ENCODE data around the gene ATP2C2. TPM values are rescaled to one million over a fixed set of nuclear protein-coding genes. Genes with fewer than 3 reads are reported as not detected.

Gene ATP2C2
- total and polyA plus RNA-seq, 2 donors (not counting 1 experiment from before 2014, with no cell fraction given) = not detected

DNA sequence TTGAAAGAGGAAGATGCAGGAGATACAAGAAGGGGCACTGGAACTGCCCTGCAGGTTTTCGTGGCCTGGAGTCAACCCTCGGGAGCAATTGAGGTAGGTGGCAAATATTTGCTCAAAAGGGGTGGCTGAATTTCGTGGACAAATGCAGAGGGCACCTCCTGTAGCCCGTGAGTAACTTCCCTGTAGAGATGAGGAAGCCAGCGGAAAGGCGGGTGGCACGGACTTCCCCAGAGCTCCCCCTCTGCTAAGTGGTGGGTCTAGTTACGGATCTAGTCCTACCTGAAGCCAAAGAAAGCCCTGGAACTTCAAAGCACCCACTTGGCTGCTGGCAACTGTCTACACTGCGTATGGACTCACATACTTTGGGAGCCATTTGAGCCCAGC lies 1.0 kb upstream of the ATP2C2 start:
- no peak overlapping the region for H3K27ac Mint-ChIP-seq
- TF ChIP-seq EZH2 (IDR thresholded peaks at IDR 0.05; ENCODE audit: borderline replicate concordance, insufficient read depth, low read depth, low read length, poor library complexity, severe bottlenecking) (no peak), CTCF (IDR thresholded peaks at IDR 0.05) (no peak)
- H3K36me3 ChIP-seq (replicated peaks in 1 of 2; ENCODE audit: control extremely low read depth in 1 of 2, control insufficient read depth in 1 of 2, extremely low read depth in 1 of 2, insufficient read depth in 2 of 2, low read length in 1 of 2) = no peaks in the 10 kb centered on the region
- no peak overlapping the region for H2AFZ ChIP-seq (ENCODE audit: insufficient read depth, low read depth, low read length, poor library complexity, severe bottlenecking)
- no peak overlapping the region for H3K9ac ChIP-seq (ENCODE audit: low read length)
- intact Hi-C loops (cut with micrococcal nuclease) = no loop called here
- no peaks in the 10 kb centered on the region for H3K9me3 ChIP-seq (ENCODE audit: control extremely low read depth in 1 of 3, control insufficient read depth in 2 of 3, insufficient read depth in 1 of 3, low read length in 2 of 3)
- no peak overlapping the region for H3K4me3 Mint-ChIP-seq
- no peak for DNase-seq
- 26% methylated on average over 9 of the region's 9 CpGs for WGBS (ENCODE audit: insufficient coverage)
- no peaks in the 10 kb centered on the region for H4K20me1 ChIP-seq (ENCODE audit: control insufficient read depth, insufficient read depth, low read length, poor library complexity, severe bottlenecking)
- no peak overlapping the region for H3K4me3 ChIP-seq (ENCODE audit: control extremely low read depth in 1 of 5, extremely low read depth in 1 of 5, insufficient read depth in 1 of 5, low read depth in 2 of 5, low read length in 4 of 5)
- H3K4me1 Mint-ChIP-seq = peaks cover 5% of the 10 kb centered on the region
- ATAC-seq (ENCODE audit: low read depth) = no peak
- no peaks in the 10 kb centered on the region for H3K4me1 ChIP-seq (ENCODE audit: control insufficient read depth in 2 of 2, insufficient read depth in 2 of 2, low read length in 2 of 2)
- ChIA-PET POLR2A (no interaction called here), CTCF (no interaction called here)
- H3K27me3 ChIP-seq (replicated peaks in 1 of 4; ENCODE audit: control extremely low read depth in 1 of 4, control insufficient read depth in 3 of 4, insufficient read depth in 4 of 4, low read length in 3 of 4) = peaks cover 0 to 36% (median 2%) of the 10 kb centered on the region in 4 experiments
- H3K9me3 Mint-ChIP-seq (ENCODE audit: insufficient read depth) = no peaks in the 10 kb centered on the region
- H3K4me2 ChIP-seq (replicated peaks; ENCODE audit: low read depth, low read length, poor library complexity, severe bottlenecking) = no peak overlapping the region
- peaks cover 46% of the 10 kb centered on the region for H3K27me3 Mint-ChIP-seq
- no peak overlapping the region for H3K27ac ChIP-seq (ENCODE audit: low read length in 2 of 2)
- H3K79me2 ChIP-seq (ENCODE audit: control insufficient read depth, insufficient read depth, low read length) = no peaks in the 10 kb centered on the region

DNA sequence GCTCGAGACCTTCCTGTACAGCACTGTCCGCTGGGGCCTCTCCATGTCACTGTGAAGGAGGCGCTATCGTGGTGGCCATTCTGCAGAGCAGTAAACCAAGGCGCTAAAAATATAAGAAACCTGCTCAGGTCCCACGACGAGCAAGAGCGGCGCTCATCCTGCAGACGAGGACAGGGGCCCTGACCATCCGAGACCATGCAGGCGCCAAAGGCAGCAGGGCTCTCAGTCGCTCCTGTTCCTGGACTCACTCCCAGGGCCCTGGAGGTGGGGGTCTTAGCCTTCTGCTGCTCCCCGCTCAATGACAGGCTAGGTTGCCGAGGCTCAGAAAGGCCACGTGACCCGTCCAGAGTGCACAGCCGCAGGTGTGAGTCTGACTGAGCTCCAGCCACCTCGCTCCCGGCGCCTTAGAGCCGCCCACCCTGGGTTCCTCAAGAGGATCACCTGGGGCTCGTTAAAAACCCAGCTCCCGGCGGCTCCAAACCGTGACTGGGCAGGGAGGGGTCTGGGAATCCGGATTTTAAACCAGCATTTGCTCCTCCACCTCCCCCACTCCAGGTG lies 509 bp upstream of the ATP2C2 start:
- Mint-ChIP-seq H3K27ac (no peak overlapping the region), H3K9me3 (ENCODE audit: insufficient read depth) (no peaks in the 10 kb centered on the region), H3K4me3 (no peak overlapping the region), H3K27me3 (peaks cover 46% of the 10 kb centered on the region), H3K4me1 (peaks cover 5% of the 10 kb centered on the region)
- H3K4me1 ChIP-seq (ENCODE audit: control insufficient read depth in 2 of 2, insufficient read depth in 2 of 2, low read length in 2 of 2) = no peaks in the 10 kb centered on the region
- CTCF ChIA-PET = no interaction called here
- WGBS (ENCODE audit: insufficient coverage) = 27% methylated on average over 24 of the region's 27 CpGs
- no peak overlapping the region for H3K9ac ChIP-seq (ENCODE audit: low read length)
- H4K20me1 ChIP-seq (ENCODE audit: control insufficient read depth, insufficient read depth, low read length, poor library complexity, severe bottlenecking) = no peaks in the 10 kb centered on the region
- POLR2A ChIA-PET = no interaction called here
- H3K79me2 ChIP-seq (ENCODE audit: control insufficient read depth, insufficient read depth, low read length) = no peaks in the 10 kb centered on the region
- no peak overlapping the region for H2AFZ ChIP-seq (ENCODE audit: insufficient read depth, low read depth, low read length, poor library complexity, severe bottlenecking)
- no peaks in the 10 kb centered on the region for H3K36me3 ChIP-seq (replicated peaks in 1 of 2; ENCODE audit: control extremely low read depth in 1 of 2, control insufficient read depth in 1 of 2, extremely low read depth in 1 of 2, insufficient read depth in 2 of 2, low read length in 1 of 2)
- TF ChIP-seq EZH2 (IDR thresholded peaks at IDR 0.05; ENCODE audit: borderline replicate concordance, insufficient read depth, low read depth, low read length, poor library complexity, severe bottlenecking) (no peak), CTCF (IDR thresholded peaks at IDR 0.05) (no peak)
- no peak overlapping the region for H3K4me3 ChIP-seq (ENCODE audit: control extremely low read depth in 1 of 5, extremely low read depth in 1 of 5, insufficient read depth in 1 of 5, low read depth in 2 of 5, low read length in 4 of 5)
- intact Hi-C loops (cut with micrococcal nuclease) = no loop called here
- H3K27ac ChIP-seq (ENCODE audit: low read length in 2 of 2) = no peak overlapping the region
- no peak for ATAC-seq (ENCODE audit: low read depth)
- H3K9me3 ChIP-seq (ENCODE audit: control extremely low read depth in 1 of 3, control insufficient read depth in 2 of 3, insufficient read depth in 1 of 3, low read length in 2 of 3) = no peaks in the 10 kb centered on the region
- peak overlapping the region; percentile 30 for H3K4me2 ChIP-seq (replicated peaks; ENCODE audit: low read depth, low read length, poor library complexity, severe bottlenecking)
- DNase-seq = no peak
- peaks cover 0 to 36% (median 2%) of the 10 kb centered on the region in 4 experiments for H3K27me3 ChIP-seq (replicated peaks in 1 of 4; ENCODE audit: control extremely low read depth in 1 of 4, control insufficient read depth in 3 of 4, insufficient read depth in 4 of 4, low read length in 3 of 4)

All from B cell (primary cell).